NCI-H187 treated with DMSO at 0.1 percent for 48 hours (cell line): ENCODE data around the gene CRP.
"Not testable (repeated sequence)": the region's sequence is repeated elsewhere in the genome, so short reads cannot be mapped to it uniquely, and the experiment has no call there.

ENCODE experiments used
- DNase-seq: peaks from one replicate; lab custom pipeline; 2025; lab: John Stamatoyannopoulos, UW

CRP gene

DNA sequence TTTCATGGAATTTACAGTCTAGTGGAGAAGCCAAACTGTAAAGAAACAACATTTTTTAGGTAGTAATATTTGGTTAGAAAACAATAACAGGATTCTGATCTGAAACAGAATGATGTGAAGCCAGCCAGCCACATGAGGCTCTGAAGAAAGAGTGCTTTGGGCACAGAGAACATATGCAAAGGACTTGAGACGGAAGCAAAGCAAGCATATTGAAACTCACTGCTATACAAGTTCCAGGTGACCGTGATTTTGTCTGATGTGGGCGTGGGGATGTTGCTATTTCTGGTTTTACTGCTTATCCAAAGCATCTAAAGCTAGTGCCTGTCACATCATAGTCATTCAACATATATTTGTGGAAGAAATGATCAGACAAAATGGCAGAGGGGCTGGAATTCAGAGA is 14.7 kb downstream of the CRP start:
- no peak for DNase-seq

DNA sequence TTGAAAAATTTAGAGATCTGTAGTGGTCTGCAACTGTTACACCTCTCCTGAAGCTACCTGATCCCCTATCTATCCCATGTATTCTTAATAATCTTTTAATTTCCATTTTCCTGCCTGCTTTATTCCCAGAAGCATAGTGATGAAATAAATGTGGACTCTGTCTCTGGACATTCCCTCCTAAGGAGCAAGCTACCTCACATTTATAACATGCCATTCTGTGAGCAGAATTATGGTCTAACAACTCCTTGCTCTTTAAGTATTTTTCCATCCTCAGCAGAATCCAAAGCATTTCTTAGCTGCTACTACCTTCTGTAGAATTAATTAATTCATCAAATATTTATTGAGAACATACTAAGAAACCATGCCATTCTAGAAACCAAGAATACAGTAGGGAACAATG is 15.1 kb downstream of the CRP start:
- no peak for DNase-seq

DNA sequence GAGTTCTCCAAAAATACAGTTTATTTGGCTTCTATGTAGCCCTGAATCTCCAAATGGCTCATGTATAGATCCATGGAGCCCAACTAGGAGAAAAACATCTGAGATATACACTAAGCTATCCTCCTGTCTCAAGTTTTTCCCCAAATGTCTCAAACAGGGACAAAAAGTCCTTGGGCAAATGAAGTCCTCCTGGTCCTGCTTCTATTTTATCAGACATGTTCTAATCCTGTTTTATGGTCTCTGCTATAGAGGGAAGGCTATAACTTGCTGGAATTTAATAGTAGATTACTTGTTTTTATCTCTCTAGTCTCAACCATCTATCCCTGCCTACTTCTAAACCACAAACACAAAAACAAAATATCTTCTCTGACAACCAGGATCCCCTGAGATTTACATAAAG is 26.9 kb downstream of the CRP start:
- DNase-seq, result no peak

DNA sequence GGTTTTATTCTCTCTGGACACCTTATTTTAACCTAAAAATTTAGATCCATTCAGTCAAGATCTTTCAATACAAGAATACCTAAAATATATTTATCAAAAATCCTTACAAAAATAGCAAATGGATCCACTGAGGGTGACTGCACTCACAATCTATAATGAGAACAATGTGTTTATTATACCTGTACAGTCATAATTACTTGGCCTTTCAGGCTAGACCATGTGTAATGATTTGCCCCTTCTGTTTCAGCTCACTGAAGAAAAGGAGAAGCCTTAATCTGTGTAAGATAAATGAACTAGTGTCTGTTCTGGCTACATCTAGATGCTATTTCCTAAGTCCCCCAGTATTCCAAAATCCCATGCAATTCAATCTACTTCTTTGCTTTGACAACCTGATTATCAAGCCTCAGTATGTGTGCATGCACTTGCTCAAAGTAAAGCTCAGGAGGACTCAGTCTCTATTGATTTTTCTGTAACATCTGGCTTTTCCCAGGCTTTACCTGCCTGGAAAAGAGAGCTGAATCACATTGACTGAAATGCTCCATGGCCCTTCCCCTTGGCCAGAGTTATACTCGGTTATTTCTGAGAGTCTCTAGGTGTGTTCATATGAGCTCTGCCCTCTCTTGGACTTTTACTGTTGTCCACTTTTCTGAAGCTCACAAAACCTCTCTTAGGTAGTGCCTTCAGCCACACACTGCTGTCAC is 27.6 kb downstream of the CRP start:
- DNase-seq, result no peak

DNA sequence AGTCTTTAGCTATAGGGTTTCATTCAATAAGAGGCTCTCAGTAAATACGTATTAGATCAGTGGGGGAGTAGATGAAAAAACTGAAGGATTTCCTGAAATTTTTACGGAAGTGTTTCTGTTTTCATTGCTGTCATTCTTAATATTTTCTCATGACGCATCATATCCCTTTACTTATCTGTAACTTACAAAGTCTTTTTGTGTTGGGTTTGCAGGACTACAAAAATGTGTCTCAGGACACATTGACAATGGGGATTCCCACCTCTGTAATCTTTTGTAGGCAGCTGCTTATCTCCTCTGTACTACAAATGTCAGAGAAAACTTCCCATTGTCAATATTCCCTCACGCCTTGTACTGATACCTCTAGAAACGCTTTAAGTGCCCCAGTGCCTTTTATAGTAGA is 35.5 kb downstream of the CRP start:
- no peak for DNase-seq

DNA sequence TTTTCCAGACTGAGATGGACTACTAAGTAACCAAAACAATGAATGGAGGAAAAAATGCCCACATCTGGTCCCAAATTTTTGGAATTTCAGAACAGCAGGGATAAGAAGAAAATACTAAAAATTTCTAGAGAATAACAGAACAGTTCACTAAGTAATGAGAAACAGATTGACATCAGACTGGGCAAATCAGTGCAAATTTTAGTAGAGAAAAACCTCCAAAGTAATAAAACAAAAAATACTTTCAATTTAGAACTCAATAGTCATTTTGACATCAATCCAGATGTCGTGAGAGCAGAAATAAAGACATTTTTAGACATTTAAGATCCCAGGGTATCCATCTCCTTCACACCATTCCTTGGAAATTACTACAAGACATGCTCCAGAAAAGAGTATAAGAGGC is 39.3 kb downstream of the CRP start:
- DNase-seq, result no peak

DNA sequence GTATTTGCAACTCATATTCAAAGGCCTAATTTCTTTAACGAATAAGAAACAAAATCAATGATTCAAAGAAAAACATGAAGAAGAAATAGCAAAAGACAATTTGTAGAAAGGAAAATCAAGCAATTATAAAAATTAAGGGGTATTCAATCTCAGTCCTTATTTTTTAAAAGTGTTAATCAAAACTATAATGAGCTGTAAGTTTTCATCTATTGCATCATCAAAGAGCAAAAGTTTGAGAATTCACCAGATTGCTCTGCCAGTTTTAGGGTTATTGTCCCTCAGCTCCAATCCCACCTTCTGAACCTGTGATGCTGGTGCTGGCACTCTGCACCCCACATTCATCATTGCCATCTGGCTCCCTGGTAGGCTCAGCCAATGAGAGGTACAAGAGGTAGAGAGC is 42.0 kb downstream of the CRP start:
- not testable (repeated sequence) for DNase-seq

DNA sequence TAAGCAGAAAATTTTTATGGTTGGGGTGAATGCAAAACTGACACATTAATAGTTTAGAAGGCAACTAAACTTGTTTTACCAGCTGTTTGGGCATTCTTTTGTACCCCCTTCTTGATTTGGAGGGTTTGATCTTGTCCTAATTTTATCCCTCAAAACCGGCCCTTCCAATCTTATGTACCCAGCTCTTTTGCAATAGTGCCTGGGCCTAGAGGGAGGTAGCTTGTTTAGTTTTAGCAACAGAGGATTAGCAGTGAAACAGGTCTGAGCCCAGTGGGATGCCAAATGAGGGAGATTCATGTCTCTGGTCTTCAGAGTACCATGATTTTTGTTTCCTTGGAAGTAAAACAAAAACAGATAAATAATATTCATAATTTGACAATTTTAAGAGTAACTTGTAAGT is 45.1 kb downstream of the CRP start:
- DNase-seq, result no peak

DNA sequence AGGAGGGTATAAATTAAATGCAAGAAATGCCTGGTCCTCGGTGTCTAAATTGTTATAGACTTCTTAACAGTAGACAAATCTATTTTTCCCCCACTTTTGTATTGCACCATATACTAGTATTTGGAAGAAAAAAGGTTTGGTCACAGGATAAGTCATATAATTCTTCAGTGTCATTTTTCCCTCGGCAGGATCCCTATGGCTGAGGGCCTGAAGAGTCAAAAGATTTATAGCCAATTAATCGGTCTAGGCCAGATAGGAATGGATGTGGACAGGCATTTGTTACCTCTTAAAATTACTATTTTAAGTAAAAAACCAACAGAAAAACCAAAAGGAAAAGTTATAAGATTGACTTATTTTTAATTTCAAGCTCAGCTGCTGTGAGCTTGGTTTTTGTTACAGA is 45.6 kb downstream of the CRP start:
- DNase-seq, result no peak

DNA sequence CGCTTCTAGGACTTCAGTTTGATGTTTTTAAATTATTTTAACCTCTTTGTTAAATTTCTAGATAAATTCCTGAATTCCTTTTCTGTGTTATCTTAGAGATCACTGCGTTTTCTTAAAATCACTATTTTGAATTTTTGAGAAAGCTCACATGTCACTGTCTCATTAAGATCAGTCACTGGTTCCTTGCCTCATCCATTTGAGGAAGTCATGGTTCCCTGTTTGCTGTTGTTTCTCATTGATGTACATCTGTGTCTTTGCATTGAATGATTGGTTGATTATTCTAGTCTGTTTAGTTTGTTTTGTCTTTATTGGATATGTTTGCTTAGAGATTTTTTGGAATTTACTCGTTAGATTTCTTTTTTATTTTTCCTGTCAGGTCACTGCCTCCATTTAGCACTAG is 50.1 kb downstream of the CRP start:
- DNase-seq, result no peak

DNA sequence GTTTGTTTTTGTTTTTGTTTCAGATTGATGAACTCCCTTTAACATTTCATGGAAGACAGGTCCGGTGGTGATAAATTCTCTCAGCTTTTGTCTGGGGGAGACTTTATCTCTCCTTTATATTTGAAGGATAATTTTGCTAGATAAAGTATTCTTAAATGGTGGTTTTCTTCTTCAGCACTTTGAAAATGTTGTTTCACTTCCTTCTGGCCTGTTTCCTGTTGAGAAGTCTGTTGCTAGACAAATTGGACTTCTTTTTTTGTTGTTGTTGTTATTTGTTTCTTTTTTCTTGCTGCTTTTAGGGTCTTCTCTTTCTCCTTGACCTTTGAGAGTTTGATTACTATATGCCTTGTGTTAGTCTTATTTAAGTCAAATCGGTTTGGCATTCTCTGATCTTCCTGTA is 50.8 kb downstream of the CRP start:
- DNase-seq, result no peak
